GM18951 (cell line): ENCODE data around the gene MYB.
"Not testable (repeated sequence)": the region's sequence is repeated elsewhere in the genome, so short reads cannot be mapped to it uniquely, and the experiment has no call there.

ENCODE experiments used
- POLR2A ChIP-seq: IDR thresholded peaks from 4 replicates; pipeline ENCODE4 v1.6.1; 2011; ENCODE audit warnings: mild to moderate bottlenecking; ENCODE audit not compliant: insufficient read length, insufficient read depth; ENCODE audit errors: extremely low read depth
- in situ Hi-C: fragments of 300-500 bp; cut with MboI; formaldehyde crosslinking; loops from one replicate; pipeline ENCODE4 v1.12.0; 2022; ENCODE audit warnings: low sequenced_read_pairs, mixed read lengths, inconsistent platforms; ENCODE audit not compliant: unreplicated experiment

Gene MYB

GRCh38 chr6:135244805-135245204, 63.7 kb downstream of the MYB start:
- in situ Hi-C loops, result no loop called here
- no peak for TF ChIP-seq POLR2A

GRCh38 chr6:135246412-135247012, 65.4 kb downstream of the MYB start:
- in situ Hi-C loops, result not testable (repeated sequence)

DNA sequence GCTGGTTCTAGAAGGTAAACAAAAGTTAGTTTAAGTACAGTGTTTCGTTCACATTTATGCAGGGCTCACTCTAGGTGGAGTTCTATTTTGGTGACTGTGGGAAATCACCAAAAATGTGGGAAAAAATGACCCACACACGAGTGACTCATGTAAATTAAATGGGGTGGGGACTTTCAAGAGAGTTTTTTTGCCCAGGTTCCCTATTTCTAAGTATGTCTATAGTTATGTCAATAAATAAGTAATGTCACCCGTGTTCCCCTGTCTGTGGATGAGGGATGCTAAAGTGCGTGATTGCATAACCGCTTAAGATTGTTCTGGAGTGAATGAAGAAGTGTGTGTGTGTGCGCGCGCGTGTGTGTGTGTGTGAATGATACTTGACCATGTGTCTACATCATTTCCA, 69.1 kb downstream of the MYB start:
- TF ChIP-seq POLR2A, result no peak
- in situ Hi-C loops, result no loop called here

- in situ Hi-C loops, result no loop called here
These were observed 69.8 kb downstream of the MYB start for GRCh38 chr6:135250751-135251497.

DNA sequence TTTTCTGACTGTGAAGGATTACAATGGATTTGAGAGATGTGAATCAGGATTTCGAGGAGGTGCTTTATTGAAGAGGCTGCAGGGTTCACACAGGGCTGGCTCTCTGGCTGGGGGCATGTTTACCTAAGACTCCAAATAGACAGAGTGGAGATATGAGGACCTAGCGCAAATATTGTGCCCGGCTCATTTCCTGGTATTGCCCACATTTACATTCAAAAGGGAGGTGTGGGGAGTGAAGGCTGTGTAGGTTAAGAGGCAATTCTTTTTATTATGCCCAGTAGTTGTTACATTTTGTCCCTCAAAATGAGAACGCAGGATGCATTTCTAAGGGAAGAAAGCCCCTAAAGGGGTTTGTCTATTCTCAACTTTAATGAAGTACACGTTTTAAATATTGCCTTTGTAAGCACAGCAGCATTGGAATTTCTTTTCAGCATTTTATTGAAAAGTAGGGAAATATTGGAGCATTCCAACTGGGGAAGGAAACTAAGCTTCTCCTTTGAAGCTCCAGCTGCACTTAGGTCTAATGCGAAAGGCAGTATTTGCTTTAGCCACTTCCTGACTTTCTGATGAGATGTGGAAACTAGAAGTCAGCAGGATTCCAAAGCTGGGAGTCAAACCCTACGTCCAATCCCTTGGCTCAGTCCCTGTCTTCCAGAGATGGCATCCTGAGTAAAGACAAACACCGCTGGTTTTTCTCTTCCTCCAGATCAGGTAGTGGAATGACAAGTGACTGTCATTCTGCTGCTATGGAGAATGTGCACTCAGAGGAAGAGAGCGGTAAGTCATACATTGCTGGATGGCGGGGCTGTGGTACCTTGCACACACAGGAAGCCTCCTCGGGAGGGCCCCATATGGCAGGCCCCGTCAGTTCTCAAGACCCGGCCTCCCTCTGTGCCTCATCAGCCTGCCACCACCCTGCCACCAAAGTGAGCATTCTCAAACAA, 70.7 kb downstream of the MYB start:
- in situ Hi-C loops, result no loop called here
- TF ChIP-seq POLR2A, result no peak

More at GRCh38 chr6:135250751-135251497, 69.8 kb downstream of the MYB start:
- TF ChIP-seq POLR2A, result no peak

DNA sequence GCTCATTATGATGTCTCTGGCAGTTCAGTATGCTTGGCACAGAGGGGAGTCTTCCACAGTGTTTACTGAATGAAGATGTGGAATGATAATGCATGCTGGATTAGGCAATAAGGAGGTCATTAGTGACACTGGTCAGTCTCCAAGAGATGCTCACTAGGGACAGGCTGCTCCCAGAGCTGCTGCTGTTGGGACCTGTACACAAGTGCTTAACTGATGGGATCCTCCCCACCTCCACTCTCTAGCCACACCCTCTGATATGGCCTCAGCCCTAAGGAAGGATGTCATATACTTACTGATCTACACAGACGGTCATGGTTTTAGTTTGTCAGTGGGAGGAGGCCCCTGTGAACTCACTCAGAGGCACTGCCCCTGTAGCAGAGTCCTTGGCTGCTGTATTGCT, 73.4 kb downstream of the MYB start:
- no peak for TF ChIP-seq POLR2A
- in situ Hi-C loops, result no loop called here

DNA sequence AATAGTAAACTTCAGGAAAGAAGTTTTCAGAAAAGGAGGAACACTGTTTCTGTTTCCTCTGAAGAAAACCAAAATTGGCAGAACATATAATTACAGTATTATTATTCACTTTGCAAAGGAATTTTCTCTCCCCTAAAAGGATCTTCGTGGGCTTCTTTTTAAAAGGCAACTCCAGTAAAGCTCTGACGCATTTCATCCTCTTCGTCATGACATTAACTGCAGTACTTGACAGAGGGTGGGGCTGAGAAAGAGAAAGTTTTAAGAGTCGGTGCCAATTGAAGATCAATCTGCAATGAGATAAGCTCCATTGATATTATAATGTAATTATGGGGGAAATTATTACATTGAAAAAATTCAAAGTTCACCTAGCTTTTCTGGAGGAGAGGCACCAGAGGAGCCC, 75.8 kb downstream of the MYB start:
- TF ChIP-seq POLR2A, result no peak
- in situ Hi-C loops, result no loop called here

DNA sequence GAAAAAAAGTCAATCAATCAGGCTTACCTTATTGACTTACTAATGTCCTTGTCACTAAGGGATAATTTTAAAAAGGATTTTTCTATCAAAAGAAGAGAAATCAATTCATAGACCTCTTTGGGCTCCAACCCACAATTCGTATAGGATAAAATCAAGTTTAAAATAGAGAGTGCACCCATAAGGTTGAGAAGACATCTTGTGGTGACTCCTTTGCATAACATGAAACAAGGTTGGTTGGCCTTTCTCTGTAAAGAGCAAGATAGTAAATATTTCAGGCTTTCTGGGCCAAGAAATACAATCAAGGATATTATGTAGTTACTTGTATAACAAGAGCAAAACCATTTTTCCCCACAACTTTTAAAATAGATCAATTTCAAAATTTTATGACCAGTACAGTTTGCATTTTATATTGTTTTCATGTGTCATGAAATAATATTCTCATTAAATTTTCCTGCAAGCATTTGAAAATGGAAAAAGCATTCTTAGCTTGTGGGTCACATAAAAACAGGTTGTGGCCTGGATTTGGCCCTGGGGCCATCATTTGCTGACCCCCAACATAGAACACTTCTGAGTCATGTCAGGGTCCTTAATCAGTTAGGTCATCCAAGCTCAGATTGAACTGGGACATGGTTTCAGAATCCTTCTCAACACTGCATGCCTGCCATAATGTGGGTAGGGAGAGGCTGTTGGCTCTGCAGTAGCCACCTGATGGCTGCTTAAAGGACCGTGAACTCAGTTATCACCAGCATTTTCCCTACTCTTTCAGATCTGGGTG, 76.7 kb downstream of the MYB start:
- in situ Hi-C loops, result no loop called here
- no peak for TF ChIP-seq POLR2A

GRCh38 chr6:135258970-135259369, 77.9 kb downstream of the MYB start:
- in situ Hi-C loops, result no loop called here
- TF ChIP-seq POLR2A, result no peak

DNA sequence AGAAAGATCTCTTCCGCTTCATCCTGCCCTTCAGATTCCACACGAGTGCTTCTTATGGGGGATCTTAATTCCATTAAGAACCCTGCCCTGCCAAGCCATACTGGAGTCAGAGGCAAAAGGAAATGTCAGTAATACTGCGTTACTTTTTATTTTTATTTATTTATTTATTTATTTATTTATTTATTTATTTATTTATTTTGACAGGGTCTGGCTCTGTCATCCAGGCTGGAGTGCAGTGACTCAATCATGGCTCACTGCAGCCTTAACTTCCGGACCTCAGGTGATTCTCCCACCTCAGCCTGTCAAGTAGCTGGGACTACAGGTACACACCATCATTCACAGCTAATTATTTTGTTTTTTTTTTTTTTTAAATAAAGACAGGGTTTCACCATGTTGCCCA, 79.5 kb downstream of the MYB start:
- no peak for TF ChIP-seq POLR2A
- in situ Hi-C loops, result no loop called here

DNA sequence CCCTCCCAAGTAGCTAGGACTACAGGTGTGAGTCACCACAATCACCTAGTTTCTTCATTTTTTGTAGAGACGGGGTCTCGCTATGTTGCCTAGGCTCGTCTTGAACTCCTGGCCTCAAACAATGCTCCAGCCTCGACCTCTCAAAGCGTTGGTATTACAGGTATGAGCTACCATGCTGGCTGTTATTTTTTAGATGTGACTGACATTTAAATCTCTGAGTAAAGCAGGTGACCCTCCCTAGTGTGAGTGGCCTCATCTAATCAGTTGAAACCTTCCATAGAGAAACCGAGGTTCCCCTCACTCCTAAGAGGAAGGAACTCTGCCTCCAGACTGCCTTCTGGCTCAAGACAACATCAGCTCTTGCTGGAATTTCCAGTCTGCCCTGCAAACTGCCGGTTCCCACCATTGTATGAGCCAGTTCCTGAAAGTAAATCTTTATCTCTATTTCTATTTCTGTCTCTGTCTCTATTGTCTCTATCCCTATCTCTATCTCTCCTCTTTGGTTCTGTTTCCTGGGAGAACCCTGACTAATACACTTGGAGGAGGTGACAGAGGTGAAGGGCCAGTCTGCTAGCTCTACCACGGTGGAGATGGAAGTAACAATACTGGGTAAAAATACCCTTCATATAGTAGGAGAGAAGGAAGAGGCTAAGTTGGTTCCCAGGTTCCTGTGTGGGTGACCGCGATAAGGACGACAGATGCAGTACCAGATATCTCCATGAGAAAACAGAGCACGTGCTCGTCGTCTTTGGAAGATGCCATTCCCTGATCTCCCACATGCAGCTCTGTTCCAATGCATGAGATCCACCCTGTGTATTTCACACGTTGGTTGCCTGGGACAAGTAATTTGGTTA, 81.0 kb downstream of the MYB start:
- no peak for TF ChIP-seq POLR2A
- in situ Hi-C loops, result no loop called here

- TF ChIP-seq POLR2A, result no peak
- in situ Hi-C loops, result no loop called here
These were observed 84.2 kb downstream of the MYB start for GRCh38 chr6:135265278-135265677.
